ENCODE measurements around the gene ZNF783. TPM values are rescaled to one million over a fixed set of nuclear protein-coding genes. Genes with fewer than 3 reads are reported as not detected.
A peak's percentile ranks its signal among the peaks of the same experiment; 100 is the strongest.

ZNF783 gene
- total and polyA plus RNA-seq, 9 of the 15 experiments (the other 6 are each of a cell fraction or from before 2014, with no cell fraction given), result 0.66 to 11.2 (median 5.4) TPM

DNA sequence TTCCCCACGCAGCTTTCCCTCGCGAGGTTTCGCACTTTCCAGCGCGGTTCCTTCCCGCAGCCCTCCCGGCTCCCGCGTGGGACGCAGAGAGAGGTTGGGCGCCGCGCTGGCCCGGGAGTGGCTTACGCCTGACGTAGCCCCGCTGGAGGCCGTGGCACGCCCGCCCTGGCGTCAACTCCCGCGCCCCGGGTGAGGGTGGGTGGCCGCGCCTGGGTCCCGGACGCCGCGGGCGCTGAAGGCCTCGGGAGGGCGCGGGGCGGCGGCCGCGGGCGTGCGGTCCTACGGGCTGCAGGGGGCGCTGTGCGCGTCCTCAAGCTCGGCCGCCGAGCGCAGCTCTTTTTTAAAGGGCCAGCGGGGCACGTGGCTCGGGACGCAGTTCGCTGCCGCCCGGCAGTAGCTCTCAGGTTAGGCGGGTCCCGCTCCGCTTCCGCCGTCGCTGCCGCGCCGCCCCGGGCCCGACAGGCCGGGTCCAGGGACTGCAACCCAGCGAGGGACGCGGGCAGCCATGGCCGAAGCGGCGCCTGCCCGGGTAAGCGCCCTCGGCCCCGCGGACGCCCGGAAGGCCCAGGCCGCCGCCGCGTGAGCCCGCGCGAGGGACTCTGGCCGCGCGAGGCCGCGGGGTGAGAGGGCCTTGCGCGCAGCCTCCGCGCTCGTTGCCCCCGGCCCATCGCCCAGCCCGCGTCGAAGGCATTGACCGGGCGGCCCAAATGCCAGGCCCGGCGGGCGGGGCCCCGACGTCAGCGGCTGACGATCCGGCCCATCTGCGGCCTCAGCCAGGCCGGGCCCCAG lies at the start of gene ZNF783 (continued):
- TF ChIP-seq, protein P1, sequence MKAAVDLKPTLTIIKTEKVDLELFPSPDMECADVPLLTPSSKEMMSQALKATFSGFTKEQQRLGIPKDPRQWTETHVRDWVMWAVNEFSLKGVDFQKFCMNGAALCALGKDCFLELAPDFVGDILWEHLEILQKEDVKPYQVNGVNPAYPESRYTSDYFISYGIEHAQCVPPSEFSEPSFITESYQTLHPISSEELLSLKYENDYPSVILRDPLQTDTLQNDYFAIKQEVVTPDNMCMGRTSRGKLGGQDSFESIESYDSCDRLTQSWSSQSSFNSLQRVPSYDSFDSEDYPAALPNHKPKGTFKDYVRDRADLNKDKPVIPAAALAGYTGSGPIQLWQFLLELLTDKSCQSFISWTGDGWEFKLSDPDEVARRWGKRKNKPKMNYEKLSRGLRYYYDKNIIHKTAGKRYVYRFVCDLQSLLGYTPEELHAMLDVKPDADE (conservative IDR thresholded peaks at IDR 0.05; ENCODE audit: control insufficient read depth, low read depth, low read length), result no peak; the same call in 1 of the 2 replicates
- TF ChIP-seq ASH1L (IDR thresholded peaks at IDR 0.05; ENCODE audit: borderline replicate concordance, low read depth, partially characterized antibody), result no peak
- TF ChIP-seq, protein P2, sequence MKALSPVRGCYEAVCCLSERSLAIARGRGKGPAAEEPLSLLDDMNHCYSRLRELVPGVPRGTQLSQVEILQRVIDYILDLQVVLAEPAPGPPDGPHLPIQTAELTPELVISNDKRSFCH (CRISPR knock-in tag; IDR thresholded peaks at IDR 0.05), result no peak
- TF ChIP-seq, protein P2 (tag; IDR thresholded peaks at IDR 0.05), result peak; percentile 67
- no peak for TF ChIP-seq HDAC6 (IDR thresholded peaks at IDR 0.05; ENCODE audit: low read depth, low read length)
- TF ChIP-seq, protein P3, sequence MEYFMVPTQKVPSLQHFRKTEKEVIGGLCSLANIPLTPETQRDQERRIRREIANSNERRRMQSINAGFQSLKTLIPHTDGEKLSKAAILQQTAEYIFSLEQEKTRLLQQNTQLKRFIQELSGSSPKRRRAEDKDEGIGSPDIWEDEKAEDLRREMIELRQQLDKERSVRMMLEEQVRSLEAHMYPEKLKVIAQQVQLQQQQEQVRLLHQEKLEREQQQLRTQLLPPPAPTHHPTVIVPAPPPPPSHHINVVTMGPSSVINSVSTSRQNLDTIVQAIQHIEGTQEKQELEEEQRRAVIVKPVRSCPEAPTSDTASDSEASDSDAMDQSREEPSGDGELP (CRISPR knock-in tag; IDR thresholded peaks at IDR 0.05; ENCODE audit: borderline replicate concordance), result peak; percentile 38; the same call in 1 of the 2 replicates
- TF ChIP-seq, protein P4, sequence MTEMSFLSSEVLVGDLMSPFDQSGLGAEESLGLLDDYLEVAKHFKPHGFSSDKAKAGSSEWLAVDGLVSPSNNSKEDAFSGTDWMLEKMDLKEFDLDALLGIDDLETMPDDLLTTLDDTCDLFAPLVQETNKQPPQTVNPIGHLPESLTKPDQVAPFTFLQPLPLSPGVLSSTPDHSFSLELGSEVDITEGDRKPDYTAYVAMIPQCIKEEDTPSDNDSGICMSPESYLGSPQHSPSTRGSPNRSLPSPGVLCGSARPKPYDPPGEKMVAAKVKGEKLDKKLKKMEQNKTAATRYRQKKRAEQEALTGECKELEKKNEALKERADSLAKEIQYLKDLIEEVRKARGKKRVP (CRISPR knock-in tag; IDR thresholded peaks at IDR 0.05), result no peak
- no peak for TF ChIP-seq ARHGAP35 (IDR thresholded peaks at IDR 0.05; ENCODE audit: partially characterized antibody)
- TF ChIP-seq, protein P5, sequence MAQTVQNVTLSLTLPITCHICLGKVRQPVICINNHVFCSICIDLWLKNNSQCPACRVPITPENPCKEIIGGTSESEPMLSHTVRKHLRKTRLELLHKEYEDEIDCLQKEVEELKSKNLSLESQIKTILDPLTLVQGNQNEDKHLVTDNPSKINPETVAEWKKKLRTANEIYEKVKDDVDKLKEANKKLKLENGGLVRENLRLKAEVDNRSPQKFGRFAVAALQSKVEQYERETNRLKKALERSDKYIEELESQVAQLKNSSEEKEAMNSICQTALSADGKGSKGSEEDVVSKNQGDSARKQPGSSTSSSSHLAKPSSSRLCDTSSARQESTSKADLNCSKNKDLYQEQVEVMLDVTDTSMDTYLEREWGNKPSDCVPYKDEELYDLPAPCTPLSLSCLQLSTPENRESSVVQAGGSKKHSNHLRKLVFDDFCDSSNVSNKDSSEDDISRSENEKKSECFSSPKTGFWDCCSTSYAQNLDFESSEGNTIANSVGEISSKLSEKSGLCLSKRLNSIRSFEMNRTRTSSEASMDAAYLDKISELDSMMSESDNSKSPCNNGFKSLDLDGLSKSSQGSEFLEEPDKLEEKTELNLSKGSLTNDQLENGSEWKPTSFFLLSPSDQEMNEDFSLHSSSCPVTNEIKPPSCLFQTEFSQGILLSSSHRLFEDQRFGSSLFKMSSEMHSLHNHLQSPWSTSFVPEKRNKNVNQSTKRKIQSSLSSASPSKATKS (CRISPR knock-in tag; IDR thresholded peaks at IDR 0.05), result no peak
- TF ChIP-seq, protein P6, sequence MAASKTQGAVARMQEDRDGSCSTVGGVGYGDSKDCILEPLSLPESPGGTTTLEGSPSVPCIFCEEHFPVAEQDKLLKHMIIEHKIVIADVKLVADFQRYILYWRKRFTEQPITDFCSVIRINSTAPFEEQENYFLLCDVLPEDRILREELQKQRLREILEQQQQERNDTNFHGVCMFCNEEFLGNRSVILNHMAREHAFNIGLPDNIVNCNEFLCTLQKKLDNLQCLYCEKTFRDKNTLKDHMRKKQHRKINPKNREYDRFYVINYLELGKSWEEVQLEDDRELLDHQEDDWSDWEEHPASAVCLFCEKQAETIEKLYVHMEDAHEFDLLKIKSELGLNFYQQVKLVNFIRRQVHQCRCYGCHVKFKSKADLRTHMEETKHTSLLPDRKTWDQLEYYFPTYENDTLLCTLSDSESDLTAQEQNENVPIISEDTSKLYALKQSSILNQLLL (CRISPR knock-in tag; IDR thresholded peaks at IDR 0.05; ENCODE audit: borderline replicate concordance), result no peak
- TF ChIP-seq, protein P7, sequence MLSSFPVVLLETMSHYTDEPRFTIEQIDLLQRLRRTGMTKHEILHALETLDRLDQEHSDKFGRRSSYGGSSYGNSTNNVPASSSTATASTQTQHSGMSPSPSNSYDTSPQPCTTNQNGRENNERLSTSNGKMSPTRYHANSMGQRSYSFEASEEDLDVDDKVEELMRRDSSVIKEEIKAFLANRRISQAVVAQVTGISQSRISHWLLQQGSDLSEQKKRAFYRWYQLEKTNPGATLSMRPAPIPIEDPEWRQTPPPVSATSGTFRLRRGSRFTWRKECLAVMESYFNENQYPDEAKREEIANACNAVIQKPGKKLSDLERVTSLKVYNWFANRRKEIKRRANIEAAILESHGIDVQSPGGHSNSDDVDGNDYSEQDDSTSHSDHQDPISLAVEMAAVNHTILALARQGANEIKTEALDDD (IDR thresholded peaks at IDR 0.05), result no peak
- TF ChIP-seq JUNB (CRISPR knock-in tag; conservative IDR thresholded peaks at IDR 0.05), result no peak
- 0 out of 2 replicates have a peak, but pooled peaks have one; percentile 6 for TF ChIP-seq NBN (IDR thresholded peaks at IDR 0.05; ENCODE audit: low read depth)
- no peak for TF ChIP-seq ZC3H11A (IDR thresholded peaks at IDR 0.05; ENCODE audit: low read depth, low read length)
- TF ChIP-seq LARP7 (IDR thresholded peaks at IDR 0.05), result no peak
- TF ChIP-seq, protein P8, sequence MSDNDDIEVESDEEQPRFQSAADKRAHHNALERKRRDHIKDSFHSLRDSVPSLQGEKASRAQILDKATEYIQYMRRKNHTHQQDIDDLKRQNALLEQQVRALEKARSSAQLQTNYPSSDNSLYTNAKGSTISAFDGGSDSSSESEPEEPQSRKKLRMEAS (CRISPR knock-in tag; IDR thresholded peaks at IDR 0.05), result peak; percentile 92
- TF ChIP-seq ZNF696 (CRISPR knock-in tag; conservative IDR thresholded peaks at IDR 0.05), result no peak
- TF ChIP-seq POLR2A (conservative IDR thresholded peaks at IDR 0.05), result no peak; the same call in 1 of the 2 replicates
